GM18505 (cell line): Measurements from ENCODE around the gene KRT33A.
"Not testable (repeated sequence)": the region's sequence is repeated elsewhere in the genome, so short reads cannot be mapped to it uniquely, and the experiment has no call there.

ENCODE experiments used
- ATAC-seq: cut with Tn5 transposase; IDR thresholded peaks from one replicate; pipeline ENCODE4 v1.9.1; 2021; ENCODE audit not compliant: unreplicated experiment
- POLR2A ChIP-seq: IDR thresholded peaks from 4 replicates; pipeline ENCODE4 v1.6.1; 2011; ENCODE audit warnings: borderline replicate concordance; ENCODE audit not compliant: insufficient read depth, insufficient read length; ENCODE audit errors: extremely low read depth

Gene KRT33A

DNA sequence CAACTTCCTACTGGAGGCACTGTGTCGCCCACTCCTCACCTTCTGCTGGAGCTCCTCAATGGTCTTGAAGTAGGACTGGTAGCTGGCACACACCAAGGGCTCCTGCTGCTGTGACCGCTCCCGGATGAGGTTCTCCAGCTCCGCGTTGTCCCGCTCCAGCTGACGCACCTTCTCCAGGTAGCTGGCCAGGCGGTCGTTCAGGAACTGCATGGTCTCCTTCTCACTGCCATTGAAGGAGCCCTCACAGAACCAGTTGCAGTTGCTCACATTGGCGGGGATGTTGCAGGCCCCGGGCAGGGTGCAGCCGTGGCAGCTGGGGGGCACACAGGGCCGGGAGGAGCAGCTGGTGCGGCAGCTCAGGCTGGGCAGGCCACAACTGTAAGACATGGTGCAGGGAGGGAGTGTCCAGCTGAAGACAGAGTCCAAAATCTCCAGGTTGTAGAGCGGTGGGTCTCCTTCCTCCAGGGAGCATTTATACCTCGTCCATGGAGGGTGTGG lies at the start of gene KRT33A:
Gene KRT33A, minus strand, starts transcription at position 448 of the 498 bp plus-strand sequence. Its CDS starts 61 bp downstream, at position 387.
- not testable (repeated sequence) for ATAC-seq

DNA sequence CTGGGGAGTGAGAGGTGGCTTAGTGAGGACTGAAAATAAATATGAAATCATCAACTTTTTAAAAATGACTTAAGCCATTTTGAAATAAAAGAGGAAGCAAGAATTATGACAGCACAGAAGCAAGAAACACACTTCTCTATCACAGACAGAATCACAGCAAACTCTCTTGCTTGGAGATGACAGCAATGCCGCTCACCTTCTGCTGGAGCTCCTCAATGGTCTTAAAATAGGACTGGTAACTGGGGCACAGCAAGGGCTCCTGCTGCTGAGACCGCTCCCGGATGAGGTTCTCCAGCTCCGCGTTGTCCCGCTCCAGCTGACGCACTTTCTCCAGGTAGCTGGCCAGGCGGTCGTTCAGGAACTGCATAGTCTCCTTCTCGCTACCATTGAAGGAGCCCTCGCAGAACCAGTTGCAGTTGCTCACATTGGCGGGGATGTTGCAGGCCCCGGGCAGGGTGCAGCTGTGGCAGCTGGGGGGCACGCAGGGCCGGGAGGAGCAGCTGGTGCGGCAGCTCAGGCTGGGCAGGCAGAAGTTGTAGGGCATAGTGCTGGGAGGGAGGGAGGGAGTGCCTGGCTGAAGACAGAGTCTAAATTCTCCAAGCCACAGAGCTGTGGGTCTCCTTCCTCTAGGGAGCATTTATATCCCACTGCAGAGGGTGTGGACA lies 46.5 kb upstream of the KRT33A start, which contains the start of gene KRT31:
Gene KRT31, minus strand, starts transcription at position 613 of the 665 bp plus-strand sequence. Its CDS starts 69 bp downstream, at position 544.
- TF ChIP-seq POLR2A: no peak
- ATAC-seq: no peak

DNA sequence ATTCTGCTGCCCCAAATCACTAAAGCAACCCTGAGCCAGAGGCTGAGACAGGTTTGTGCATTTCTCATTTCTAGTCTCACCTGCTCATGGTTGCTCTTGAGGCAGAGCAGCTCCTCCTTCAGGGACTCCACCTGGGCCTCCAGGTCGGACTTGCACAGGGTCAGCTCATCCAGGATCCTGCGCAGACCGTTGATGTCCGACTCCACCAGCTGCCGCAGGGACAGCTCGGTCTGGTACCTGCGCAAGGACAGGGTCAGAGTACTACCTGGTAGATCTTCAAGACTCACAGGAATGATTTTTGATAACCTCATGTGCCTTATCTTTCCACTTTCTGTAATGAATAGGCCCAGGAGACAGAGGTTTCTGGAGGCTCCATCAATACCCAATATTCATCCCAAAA lies 45.7 kb upstream of the KRT33A start:
- TF ChIP-seq POLR2A: no peak
- ATAC-seq: no peak

DNA sequence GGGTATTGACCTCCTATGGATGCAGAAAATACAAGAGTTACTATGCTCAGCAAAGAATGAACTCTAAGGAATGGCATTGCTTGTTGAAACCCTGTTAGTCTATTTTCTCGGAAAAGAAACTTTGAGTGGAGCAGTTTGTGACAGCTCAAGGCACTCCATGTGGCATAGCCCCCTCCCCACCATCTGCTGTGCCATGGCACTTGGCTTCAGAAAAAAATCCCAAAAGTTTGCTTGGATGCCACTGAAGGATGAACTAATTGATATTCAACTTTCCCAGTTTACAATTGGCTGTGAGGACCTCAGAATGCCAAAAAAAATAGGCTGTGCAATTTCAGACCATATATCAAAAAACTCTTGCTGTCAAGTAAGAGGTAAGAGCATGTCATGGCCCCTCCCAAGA lies 45.0 kb upstream of the KRT33A start:
- TF ChIP-seq POLR2A: no peak
- no peak for ATAC-seq

DNA sequence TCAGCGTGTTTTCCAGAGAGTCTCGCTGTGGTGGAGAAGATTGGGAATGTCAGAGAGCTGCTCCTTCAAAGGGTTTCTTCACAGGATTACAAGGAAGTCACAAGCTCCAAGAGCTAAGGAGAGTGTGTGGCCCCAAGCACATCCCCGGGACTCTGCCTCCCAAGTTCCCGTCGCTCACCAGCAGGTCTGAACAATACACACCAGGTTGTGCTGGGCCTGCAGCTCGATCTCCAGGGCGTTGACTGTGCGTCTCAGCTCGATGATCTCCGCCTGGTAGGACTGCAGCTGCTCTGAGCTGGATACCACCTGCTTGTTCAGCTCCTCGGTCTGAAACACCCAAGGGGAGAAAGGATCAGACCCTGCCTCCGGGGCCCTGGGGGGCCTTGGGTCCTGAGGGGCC lies 44.4 kb upstream of the KRT33A start:
- not testable (repeated sequence) for ATAC-seq

DNA sequence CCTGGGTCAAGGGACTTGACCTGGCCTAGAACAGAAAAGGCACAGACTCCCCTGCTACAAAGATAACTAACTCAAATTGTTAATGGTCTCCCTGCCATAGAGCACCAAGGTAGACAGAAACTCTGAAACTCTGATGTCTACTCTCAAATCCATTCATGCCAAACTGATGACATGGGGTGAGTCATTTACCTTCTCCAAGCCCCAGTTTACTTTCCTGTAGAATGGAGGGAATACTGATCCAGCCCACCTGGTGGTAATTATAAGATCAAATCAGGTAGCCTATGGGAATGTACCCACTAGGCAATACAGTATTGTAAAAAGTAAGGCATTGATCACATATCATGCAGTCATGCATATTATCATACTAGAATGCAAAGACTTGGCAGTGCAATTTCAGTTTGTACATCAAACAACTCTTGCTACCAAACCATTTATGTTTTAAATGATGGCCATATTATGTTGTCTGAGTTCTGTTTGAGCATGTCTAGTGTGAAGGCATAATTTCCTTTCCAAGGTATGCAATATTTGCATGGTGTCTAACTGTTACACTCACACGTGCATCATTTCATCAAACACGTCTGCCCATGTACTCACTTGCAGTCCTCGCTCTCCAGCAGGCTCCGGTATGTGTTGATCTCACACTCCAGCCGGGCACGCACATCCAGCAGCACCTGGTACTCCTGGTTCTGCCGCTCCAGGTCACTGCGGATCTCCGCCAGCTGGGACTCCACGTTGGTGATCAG lies 43.8 kb upstream of the KRT33A start:
- no peak for TF ChIP-seq POLR2A
- no peak for ATAC-seq

DNA sequence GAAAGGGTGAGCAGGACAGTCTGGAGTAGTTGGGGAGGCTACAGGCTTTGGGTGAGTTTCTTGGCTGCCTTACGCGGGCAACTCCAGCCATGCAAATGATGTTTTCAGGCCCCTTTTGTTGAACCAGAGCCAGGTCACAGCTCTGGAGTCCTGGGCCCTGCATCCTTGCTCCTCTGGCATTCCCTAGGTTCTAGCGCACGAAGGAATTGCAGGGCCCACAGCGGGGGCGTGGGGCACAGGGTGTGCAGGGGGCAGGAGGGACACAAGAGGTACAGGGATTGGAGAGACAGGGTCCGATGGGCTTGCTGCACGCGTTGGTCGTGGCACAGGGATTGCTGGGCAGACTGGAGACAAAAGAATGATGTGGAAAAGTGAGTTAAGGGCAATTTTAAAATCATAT lies 43.2 kb upstream of the KRT33A start:
- TF ChIP-seq POLR2A: no peak

DNA sequence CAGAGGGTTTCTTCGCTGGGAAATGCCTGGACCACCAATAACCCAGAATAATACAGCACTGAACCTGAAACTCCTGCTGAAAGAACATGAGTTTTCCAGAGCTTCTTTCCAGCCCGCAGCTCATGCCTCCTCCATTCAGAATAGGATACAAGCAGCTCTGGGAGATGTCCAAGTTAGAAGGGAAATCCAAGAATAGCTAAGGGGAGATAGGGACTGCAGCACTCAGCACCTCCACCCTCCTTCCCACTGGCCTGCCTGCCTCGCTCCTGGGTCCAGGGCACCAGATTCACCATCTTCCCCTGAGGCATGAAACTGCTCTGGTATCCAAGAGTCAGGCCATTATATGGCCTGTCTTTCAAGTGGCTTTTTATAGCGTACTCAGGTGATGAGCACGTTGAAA lies 42.7 kb upstream of the KRT33A start:
- no peak for TF ChIP-seq POLR2A
- no peak for ATAC-seq

More for the DNA sequence above, 43.2 kb upstream of the KRT33A start:
- ATAC-seq: no peak

DNA sequence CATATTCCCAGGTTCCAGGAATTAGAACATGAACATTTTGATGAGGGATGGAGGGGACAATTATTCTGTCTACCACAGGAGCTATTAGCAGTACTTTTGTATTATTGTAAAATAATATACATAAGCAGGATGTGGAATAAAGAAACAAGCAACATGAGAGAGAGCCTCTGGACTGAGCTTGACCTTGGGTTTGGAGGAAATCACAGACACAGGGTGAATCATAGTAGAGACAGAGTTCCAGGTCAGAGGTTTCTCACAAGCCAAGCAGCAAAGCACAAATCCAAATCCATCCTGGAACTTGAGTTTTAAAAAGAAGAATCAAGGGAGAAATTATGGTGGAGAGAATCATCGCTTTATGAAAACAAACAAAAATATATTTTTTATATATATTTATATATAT lies 41.6 kb upstream of the KRT33A start:
- no peak for ATAC-seq
- TF ChIP-seq POLR2A: no peak

DNA sequence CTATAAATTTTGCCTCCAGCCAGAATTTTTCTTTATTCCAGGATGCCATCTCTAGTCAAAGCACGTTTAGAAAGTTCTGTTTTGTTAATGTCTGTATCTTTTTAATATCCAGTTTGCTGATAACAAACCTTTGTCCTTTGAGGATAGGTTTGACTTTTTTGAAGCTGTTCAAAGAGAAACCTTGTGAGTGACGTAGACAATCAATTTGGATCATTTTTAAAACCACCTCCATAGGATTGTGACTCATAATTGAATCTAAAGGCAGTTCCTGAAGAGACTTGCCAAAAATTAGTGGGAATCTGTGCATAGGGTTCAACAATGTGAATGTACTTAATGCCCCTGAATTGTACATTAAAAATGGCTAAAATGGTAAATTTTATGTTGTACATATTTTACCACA lies 40.9 kb upstream of the KRT33A start:
- no peak for ATAC-seq
- TF ChIP-seq POLR2A: no peak

DNA sequence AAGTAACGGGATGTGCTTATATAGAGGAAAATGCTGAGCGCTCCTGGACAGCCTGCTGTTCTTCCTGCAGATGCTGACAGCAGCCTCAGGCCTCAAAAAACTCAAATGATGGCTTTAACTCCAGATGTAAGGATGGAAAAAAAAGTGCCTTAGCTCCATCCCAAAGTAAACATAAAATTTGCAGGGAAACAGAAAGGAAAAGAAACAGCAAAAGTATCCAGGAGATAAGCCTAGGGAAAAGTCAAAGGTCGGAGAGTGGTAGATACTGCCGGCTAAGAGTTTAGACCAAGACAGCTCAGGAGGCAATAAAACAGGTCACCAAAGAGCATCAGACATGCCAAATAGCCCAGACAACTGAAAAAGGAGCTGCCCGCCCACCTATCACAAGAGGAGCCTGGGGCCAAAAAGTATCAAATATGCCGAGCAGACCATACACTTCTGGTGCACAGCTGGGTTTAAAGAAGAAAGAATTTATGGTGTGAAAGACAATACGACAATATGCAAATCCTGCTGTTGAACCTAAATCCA lies 39.8 kb upstream of the KRT33A start:
- no peak for ATAC-seq
- TF ChIP-seq POLR2A: no peak

DNA sequence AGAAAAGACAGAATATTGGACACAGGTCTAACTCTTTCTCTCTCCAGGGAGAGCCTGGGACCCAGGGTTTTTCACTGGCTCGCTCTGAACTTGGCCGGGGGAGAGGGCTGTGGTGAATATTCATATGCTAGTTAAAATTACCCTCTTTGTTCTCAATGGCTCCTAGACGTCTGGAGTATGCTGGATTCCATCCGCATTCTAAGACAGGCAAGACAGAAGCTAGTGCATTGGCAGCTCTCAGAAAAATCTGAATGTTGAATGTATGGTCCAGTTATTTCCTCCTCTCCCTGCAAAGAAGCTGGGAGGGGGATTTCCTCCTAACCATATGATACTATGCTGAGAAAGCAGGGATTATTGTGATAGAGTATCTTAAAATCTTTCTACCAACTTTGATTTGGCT lies 37.0 kb upstream of the KRT33A start:
- TF ChIP-seq POLR2A: no peak

DNA sequence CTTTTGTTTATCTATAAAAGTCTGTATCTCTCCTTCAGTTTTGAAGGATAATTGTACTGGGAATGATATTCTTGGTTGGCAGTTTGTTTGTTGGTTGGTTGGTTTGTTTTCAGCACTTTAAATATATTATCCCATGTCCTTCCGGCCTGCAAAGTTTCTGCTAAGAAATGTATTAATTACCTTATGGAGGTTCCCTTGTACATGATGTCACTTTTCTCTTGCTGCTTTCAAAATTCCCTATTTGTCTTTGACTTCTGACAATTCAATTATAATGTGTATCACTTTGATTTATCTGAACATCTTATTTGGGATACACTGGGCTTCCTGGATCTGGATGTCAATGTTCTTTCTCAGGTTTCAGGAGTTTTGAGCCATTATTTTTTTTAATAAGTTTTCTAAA lies 35.6 kb upstream of the KRT33A start:
- TF ChIP-seq POLR2A: no peak
- no peak for ATAC-seq

More for the DNA sequence above, 37.0 kb upstream of the KRT33A start:
- ATAC-seq: no peak

DNA sequence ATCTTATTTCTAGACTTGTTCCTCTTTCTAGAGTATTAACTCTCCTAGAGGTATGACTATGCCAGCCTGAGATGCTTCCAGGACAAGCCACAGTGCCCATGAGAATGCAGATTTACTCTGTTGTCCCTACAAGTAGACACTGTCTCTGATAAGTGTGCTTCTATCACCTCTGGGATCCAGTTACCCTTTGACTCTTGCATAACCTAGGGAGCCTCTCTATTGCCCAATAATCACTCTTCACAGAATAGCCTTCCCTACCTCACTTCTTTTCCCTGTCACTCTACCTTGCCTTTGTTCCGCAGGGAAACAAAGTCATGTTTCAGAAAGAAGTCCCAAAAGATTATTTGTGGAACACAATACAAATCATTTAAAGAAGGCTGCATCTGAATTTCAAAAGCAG lies 33.1 kb upstream of the KRT33A start:
- no peak for ATAC-seq
- no peak for TF ChIP-seq POLR2A

DNA sequence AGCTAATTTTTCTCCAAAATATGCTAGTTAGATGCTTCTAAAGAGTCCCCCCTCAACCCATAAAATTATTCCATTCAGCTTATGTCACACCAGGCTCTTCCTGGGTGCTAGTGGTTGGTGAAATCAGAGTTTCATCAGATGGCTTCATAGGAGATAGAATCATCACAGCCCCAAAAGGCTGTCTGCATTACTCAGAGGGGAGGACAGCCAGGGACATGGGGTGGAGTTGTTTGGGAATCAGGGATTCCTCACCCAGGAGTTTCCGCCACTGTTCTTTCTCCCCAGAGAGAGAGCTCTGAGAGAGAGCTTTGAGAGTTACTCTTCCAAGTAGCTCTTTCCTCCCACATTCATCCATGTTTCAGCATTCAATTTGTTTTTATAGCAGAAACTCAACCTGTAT lies 31.8 kb upstream of the KRT33A start:
- TF ChIP-seq POLR2A: no peak
- no peak for ATAC-seq

DNA sequence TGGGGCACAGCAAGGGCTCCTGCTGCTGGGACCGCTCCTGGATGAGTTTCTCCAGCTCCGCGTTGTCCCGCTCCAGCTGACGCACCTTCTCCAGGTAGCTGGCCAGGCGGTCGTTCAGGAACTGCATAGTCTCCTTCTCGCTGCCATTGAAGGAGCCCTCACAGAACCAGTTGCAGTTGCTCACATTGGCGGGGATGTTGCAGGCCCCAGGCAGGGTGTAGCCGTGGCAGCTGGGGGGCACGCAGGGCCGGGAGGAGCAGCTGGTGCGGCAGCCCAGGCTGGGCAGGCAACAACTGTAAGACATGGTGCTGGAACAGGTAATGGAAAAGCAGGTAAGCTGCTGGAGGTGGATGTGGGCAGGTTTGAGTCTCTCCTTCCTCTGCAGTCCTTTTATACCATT lies 31.3 kb upstream of the KRT33A start, which contains the start of gene KRT34:
Gene KRT34, minus strand, starts transcription at position 364 of the 400 bp plus-strand sequence. Its CDS starts 60 bp downstream, at position 304.
- not testable (repeated sequence) for ATAC-seq

DNA sequence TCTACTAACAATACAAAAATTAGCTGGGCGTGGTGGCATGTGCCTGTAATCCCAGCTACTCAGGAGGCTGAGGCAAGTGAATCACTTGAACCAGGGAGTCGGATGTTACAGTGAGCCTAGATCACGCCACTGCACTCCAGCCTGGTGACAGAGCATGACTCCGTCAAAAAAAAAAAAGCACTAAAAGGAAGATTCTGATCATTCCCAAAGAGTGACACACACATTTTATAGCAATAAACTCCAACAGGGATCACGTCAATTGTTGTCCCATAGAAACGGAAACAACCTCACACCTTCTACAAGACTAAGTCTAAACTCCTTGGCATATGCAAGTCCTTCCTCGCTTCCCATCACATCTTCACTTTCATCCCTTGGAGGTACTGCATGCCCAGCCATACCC lies 29.5 kb upstream of the KRT33A start:
- not testable (repeated sequence) for ATAC-seq
